KMS-11 (cell line): ENCODE data around the gene RPS21.

ENCODE experiments used
- H2AFZ ChIP-seq: fragments of 200-600 bp; sonication (generic); 2 replicates; pipeline ENCODE4 v1.6.1; 2016; ENCODE audit warnings: antibody characterized with exemption, mixed run types, low read depth
- H3K27ac ChIP-seq: fragments of 200-600 bp; sonication (generic); 2 replicates; pipeline ENCODE4 v1.6.1; 2016; ENCODE audit warnings: mild to moderate bottlenecking, mixed run types
- H3K27me3 ChIP-seq: fragments of 200-600 bp; sonication (generic); 2 replicates; pipeline ENCODE4 v1.6.1; 2017; ENCODE audit warnings: mild to moderate bottlenecking, low read depth, mixed run types, moderate library complexity; ENCODE audit not compliant: insufficient read depth
- H3K36me3 ChIP-seq: fragments of 200-600 bp; sonication (generic); 2 replicates; pipeline ENCODE4 v1.6.1; 2017; ENCODE audit warnings: mild to moderate bottlenecking, mixed run types; ENCODE audit not compliant: insufficient read depth
- H3K4me1 ChIP-seq: fragments of 200-600 bp; sonication (generic); 2 replicates; pipeline ENCODE4 v1.6.1; 2016; ENCODE audit warnings: mild to moderate bottlenecking, low read depth, mixed run types; ENCODE audit not compliant: poor library complexity, severe bottlenecking
- H3K4me2 ChIP-seq: fragments of 200-600 bp; sonication (generic); 2 replicates; pipeline ENCODE4 v1.7.0; 2016; ENCODE audit warnings: mild to moderate bottlenecking, mixed run types
- H3K4me3 ChIP-seq: fragments of 200-600 bp; sonication (generic); IDR thresholded peaks from 2 replicates; pipeline ENCODE4 v1.6.1; 2017; ENCODE audit warnings: low read depth, low read length, mixed read lengths; ENCODE audit not compliant: insufficient read depth
- H3K79me2 ChIP-seq: fragments of 200-600 bp; sonication (generic); 2 replicates; pipeline ENCODE4 v1.6.1; 2016; ENCODE audit warnings: low read depth, mixed run types; ENCODE audit not compliant: insufficient read depth
- H3K9ac ChIP-seq: fragments of 200-600 bp; sonication (generic); 2 replicates; pipeline ENCODE4 v1.6.1; 2016; ENCODE audit warnings: mild to moderate bottlenecking, mixed run types
- H4K20me1 ChIP-seq: fragments of 200-600 bp; sonication (generic); 2 replicates; pipeline ENCODE4 v1.6.1; 2016; ENCODE audit warnings: mild to moderate bottlenecking, mixed run types; ENCODE audit not compliant: insufficient read depth
- CTCF ChIP-seq: fragments of 200-600 bp; sonication (generic); conservative IDR thresholded peaks from 2 replicates; pipeline ENCODE4 v1.6.1; 2017; ENCODE audit warnings: low read depth, mild to moderate bottlenecking, antibody characterized with exemption, low read length, moderate library complexity, mixed read lengths

RPS21 gene

GRCh38 chr20:62387933-62388635, 1.2 kb downstream of the RPS21 start:
- no peak overlapping the region for H2AFZ ChIP-seq
- H3K9ac ChIP-seq = peak overlapping the region; percentile 80; the same call in 1 of the 2 replicates
- TF ChIP-seq CTCF = no peak
- peak overlapping the region; percentile 49; the same call in 1 of the 2 replicates for H3K27ac ChIP-seq
- H3K36me3 ChIP-seq = peaks cover 3% of the 10 kb centered on the region; the same call in 1 of the 2 replicates
- no peaks in the 10 kb centered on the region for H4K20me1 ChIP-seq
- H3K4me2 ChIP-seq = peak overlapping the region; percentile 98
- H3K4me1 ChIP-seq = peaks cover 20% of the 10 kb centered on the region
- H3K79me2 ChIP-seq = peaks cover 35% of the 10 kb centered on the region
- no peak overlapping the region for H3K4me3 ChIP-seq
- H3K27me3 ChIP-seq = no peaks in the 10 kb centered on the region

- no peak overlapping the region for H3K9ac ChIP-seq
- peaks cover 3% of the 10 kb centered on the region; the same call in 1 of the 2 replicates for H3K36me3 ChIP-seq
- H3K27ac ChIP-seq = no peak overlapping the region
- no peak for TF ChIP-seq CTCF
- H3K4me1 ChIP-seq = peaks cover 18% of the 10 kb centered on the region
- peaks cover 35% of the 10 kb centered on the region for H3K79me2 ChIP-seq
- no peaks in the 10 kb centered on the region for H4K20me1 ChIP-seq
- H3K4me2 ChIP-seq = peak overlapping the region; percentile 98; the same call in 1 of the 2 replicates
- no peak overlapping the region for H2AFZ ChIP-seq
- no peaks in the 10 kb centered on the region for H3K27me3 ChIP-seq
- H3K4me3 ChIP-seq = no peak overlapping the region
These were observed 2.1 kb downstream of the RPS21 start for GRCh38 chr20:62388839-62389600.

DNA sequence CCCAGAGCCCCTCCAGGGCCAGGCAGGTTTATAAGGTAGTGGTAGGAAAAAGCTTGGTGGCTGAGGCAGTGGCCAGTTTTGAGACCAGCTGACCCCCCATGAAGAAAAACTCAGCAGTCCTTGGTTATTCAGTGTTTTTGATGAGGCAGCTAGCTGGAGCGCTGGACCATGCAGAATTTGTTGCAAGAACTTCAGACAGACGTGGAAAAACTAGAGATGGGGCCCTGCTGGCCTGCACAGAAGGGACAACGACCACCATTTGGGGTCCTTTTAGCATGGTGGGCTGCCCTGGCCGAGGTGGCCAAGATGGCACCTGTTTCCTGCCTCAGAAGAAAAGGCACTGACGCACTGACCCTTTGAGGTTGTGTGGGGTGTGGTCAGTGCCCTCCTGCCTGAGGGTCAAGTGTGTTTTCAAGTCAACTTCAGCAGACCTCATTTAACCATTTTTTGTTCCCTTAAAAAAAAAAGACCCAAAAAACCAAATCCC, 2.7 kb downstream of the RPS21 start:
- TF ChIP-seq CTCF = no peak
- peaks cover 35% of the 10 kb centered on the region for H3K79me2 ChIP-seq
- no peak overlapping the region for H3K9ac ChIP-seq
- H2AFZ ChIP-seq = no peak overlapping the region
- peaks cover 3% of the 10 kb centered on the region; the same call in 1 of the 2 replicates for H3K36me3 ChIP-seq
- peaks cover 18% of the 10 kb centered on the region for H3K4me1 ChIP-seq
- H3K27me3 ChIP-seq = no peaks in the 10 kb centered on the region
- H3K4me2 ChIP-seq = no peak overlapping the region
- H3K27ac ChIP-seq = no peak overlapping the region
- H3K4me3 ChIP-seq = no peak overlapping the region
- no peaks in the 10 kb centered on the region for H4K20me1 ChIP-seq

DNA sequence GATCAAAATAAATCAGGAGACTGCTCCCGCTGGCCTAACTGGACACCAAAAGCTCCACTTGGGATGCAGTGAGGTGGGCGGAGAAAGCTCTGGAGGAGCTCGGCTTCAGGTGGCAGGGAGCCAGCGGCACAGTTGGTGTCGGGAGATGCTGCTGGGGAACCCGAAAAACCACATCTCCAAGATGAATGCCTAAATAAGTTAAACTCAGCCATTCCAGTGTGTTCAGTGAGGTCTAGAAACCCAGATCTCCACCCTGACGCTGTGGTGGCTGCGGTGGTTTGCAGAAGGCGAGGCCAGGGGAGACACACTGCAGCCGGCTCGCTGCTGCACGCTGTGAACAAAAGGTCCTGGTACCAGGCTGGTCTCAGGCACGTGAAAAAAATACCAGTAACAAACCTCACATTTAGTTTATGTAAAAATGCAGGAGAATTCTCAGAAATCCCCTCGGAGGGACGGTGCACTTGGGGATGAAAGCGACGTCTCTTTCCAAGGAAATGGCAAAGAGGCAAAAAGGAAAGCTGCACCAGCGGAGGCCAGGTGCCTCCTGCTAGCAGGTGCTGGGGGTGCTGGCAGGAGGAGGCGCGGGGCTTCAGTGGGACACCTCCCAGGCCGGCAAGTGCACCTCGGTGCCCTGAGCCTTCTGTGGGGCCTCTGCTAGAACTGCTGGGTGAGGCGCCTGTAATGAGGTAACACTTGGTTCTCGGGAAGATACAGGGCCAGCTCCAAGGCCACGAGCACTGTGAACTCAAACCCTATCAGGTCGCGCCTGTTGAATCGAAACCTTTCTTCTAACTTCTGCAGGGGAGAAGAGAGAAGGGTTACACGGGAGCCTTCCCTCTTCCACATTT, 3.6 kb downstream of the RPS21 start:
- peaks cover 14% of the 10 kb centered on the region for H3K4me1 ChIP-seq
- TF ChIP-seq CTCF = no peak
- H4K20me1 ChIP-seq = no peaks in the 10 kb centered on the region
- H3K9ac ChIP-seq = no peak overlapping the region
- no peak overlapping the region for H3K27ac ChIP-seq
- H3K4me2 ChIP-seq = no peak overlapping the region
- no peak overlapping the region for H3K4me3 ChIP-seq
- H3K27me3 ChIP-seq = no peaks in the 10 kb centered on the region
- peaks cover 3% of the 10 kb centered on the region; the same call in 1 of the 2 replicates for H3K36me3 ChIP-seq
- H3K79me2 ChIP-seq = peaks cover 27% of the 10 kb centered on the region
- H2AFZ ChIP-seq = no peak overlapping the region
